Measurements from ENCODE around the gene GMPR2. TPM values are rescaled to one million over a fixed set of nuclear protein-coding genes. Genes with fewer than 3 reads are reported as not detected.

Gene GMPR2
- total and polyA plus RNA-seq, 8 donors = 23.6 to 48.1 (median 28.6) TPM

DNA sequence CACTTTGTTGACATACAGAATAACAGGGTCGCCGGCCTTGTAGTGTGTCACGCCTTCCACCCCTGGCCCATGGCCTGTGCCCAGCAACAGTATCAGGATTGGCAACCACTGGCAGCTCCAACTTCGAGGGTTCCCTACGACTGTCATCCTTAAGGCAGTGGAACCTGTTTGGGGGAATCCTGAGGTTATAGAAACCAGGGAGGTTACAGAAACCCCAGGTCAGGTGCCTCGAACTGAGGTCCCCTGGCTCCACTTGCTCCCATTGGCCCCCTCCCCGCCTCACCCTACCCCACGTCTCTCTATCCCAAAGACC is 37.9 kb upstream of the GMPR2 start:
- Histone ChIP-seq H3K9me3 (no peaks in the 10 kb centered on the region), H3K36me3 (peaks cover 0 to 6% (median 0%) of the 10 kb centered on the region in 3 donors), H3K27me3 (no peaks in the 10 kb centered on the region), H3K27ac (peak overlapping the region; percentile 94 to 100 (median 99)), H3K4me1 (peaks cover 0 to 26% (median 4%) of the 10 kb centered on the region in 3 donors), H3K4me3 (peak overlapping the region; percentile 59 to 99 (median 96))
- no peak for DNase-seq
- FAIRE-seq = no peak
- WGBS, 2 donors = 15 to 23% methylated on average over 8 of the region's 8 CpGs
- intact Hi-C loops (cut with DNase I) = no loop called here
- no peak for ATAC-seq
- TF ChIP-seq, protein P1, sequence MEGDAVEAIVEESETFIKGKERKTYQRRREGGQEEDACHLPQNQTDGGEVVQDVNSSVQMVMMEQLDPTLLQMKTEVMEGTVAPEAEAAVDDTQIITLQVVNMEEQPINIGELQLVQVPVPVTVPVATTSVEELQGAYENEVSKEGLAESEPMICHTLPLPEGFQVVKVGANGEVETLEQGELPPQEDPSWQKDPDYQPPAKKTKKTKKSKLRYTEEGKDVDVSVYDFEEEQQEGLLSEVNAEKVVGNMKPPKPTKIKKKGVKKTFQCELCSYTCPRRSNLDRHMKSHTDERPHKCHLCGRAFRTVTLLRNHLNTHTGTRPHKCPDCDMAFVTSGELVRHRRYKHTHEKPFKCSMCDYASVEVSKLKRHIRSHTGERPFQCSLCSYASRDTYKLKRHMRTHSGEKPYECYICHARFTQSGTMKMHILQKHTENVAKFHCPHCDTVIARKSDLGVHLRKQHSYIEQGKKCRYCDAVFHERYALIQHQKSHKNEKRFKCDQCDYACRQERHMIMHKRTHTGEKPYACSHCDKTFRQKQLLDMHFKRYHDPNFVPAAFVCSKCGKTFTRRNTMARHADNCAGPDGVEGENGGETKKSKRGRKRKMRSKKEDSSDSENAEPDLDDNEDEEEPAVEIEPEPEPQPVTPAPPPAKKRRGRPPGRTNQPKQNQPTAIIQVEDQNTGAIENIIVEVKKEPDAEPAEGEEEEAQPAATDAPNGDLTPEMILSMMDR (IDR thresholded peaks at IDR 0.05) = no peak

DNA sequence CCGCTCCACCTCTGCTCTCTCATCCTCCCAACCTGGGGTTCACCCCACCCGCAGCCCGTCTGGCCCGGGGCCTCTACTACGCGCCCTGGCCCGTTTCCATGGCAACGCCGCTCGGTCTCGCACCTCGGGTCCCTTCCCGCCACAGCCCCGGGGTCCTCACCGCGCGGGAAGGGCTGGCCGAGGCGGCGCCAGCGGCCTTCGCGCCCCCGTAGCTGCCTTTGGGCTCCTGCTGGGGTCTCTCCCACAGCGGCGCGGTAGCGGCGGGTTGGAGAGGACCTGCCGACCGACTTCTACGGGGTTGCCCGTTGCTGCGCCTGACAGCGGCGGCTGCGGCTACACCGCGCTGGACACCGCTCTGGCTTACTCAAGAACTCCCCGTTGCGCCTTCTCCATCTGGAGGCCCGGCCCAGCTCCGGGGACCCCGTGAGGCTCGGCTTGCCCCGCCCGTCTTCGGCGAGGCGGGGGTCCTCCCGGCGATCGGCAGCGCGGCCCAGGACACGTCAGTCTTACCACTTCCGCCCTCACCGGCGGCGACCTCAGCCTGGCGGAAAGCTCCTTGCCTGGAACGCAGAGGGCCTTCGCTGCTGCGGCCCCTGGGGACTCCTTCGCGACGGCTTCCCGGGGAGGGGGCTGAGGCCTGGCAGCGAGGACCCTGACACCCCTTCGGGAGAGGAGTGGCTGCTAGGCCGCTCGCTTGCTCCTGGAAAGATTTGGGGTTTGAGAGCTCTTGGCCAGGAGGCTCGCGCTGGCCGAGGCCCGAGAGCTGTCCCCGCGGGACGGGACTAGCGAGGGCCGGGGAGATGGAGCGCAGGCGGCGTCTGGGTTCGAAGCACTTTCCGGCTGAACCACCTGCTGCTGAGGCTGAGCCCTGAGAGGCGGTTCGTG is 37.3 kb upstream of the GMPR2 start, which contains the start of gene TM9SF1:
Gene TM9SF1 (minus strand): TSS at position 256 of the 885 bp plus-strand sequence. CDS start 422 bp downstream, outside the sequence.
- ATAC-seq (peak; percentile 94 to 97 (median 95)), DNase-seq (peak; percentile 88 to 97 (median 90)), FAIRE-seq (no peak)
- intact Hi-C loops (cut with DNase I) = no loop called here
- Histone ChIP-seq H3K27ac (peak within 1 kb of the TSS; percentile 94 to 100 (median 99)), H3K9me3 (no peaks in the 10 kb centered on the region), H3K4me1 (peaks cover 0 to 26% (median 4%) of the 10 kb centered on the region in 3 donors), H3K36me3 (peaks cover 0 to 6% (median 0%) of the 10 kb centered on the region in 3 donors), H3K4me3 (peak within 1 kb of the TSS; percentile 59 to 99 (median 96)), H3K27me3 (no peaks in the 10 kb centered on the region)
- 0% methylated on average over 86 to 89 of the region's 89 CpGs for WGBS, 2 donors
- TF ChIP-seq, protein P1 (IDR thresholded peaks at IDR 0.05) = no peak

DNA sequence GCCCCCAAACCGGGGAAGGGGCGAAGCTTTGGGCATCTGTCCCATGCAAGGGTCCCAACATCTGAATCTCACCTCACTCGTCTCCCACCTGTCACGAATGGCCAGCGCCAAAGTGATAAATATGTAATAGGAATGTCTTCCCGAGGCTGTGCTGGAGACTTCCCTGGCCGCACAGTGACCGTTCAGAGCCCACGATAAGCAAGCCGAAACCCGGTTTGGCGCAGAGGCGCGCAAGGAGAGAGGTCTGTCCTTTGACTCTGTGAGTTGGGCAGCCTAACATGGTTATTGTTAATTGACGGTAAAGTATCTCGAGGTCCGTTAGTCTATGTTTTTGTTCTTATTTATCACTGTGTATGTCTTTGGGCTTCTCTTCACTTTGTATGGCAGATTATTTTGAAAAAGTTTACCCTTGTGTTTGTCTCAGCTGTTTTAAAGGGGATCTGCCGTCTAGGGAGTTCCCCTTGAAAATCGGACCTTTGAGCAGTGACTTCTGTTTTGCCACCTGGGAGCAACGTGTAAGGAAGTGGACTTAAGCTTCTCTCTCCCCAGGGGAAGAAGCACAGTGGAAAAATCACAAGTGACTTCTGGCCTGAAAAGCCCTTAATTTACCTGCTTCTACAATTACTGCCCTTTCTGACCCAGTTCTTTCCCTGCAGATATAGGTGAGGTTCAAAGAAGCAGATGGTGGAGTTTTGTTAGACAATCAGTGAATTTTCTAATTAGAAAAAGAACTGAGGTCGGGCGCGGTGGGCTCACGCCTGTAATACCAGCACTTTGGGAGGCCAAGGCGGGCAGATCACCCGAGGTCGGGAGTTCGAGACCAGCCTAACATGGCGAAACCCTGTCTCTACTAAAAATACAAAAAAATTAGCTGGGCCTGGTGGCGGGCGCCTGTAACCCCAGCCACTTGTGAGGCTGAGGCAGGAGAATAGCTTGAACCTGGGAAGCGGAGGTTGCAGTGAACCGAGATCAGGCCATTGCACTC is 36.4 kb upstream of the GMPR2 start:
- TF ChIP-seq, protein P1 (IDR thresholded peaks at IDR 0.05) = no peak
- Histone ChIP-seq H3K4me1 (peaks cover 0 to 26% (median 4%) of the 10 kb centered on the region in 3 donors), H3K9me3 (no peaks in the 10 kb centered on the region), H3K27me3 (no peaks in the 10 kb centered on the region), H3K4me3 (peak overlapping the region; percentile 59 to 99 (median 96)), H3K36me3 (peaks cover 0 to 6% (median 0%) of the 10 kb centered on the region in 3 donors), H3K27ac (peak overlapping the region; percentile 94 to 100 (median 99))
- intact Hi-C loops (cut with DNase I) = no loop called here
- WGBS, 2 donors = 13 to 15% methylated on average over 33 of the region's 33 CpGs
- FAIRE-seq = no peak
- ATAC-seq = peak; percentile 29 to 60 (median 46)
- DNase-seq = no peak

DNA sequence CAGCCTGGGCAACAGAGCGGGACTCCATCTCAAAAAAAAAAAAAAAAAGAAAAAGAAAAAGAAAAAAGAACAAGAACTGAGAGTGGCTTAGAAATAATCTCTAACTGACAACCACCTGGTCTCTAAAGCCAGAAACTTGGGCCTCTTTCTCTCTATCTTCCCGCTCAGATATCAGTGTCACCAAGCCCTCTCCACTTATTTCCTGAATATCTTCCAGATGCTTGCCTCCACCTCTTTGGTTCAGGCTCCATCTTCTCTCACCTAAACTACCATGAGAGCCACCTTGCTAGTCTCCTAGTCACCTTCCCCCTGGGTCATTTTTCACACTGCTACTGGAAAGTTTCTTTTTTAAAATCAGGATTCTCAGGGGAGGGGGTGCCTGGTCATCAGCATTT is 35.7 kb upstream of the GMPR2 start:
- Histone ChIP-seq H3K27me3 (no peaks in the 10 kb centered on the region), H3K27ac (peak overlapping the region in 3 of 4 donors; percentile 94 to 100 (median 99)), H3K4me1 (peaks cover 0 to 26% (median 4%) of the 10 kb centered on the region in 3 donors), H3K9me3 (no peaks in the 10 kb centered on the region), H3K4me3 (peak overlapping the region; percentile 59 to 99 (median 96)), H3K36me3 (peaks cover 0 to 6% (median 0%) of the 10 kb centered on the region in 3 donors)
- no peak for FAIRE-seq
- no peak for ATAC-seq
- TF ChIP-seq, protein P1 (IDR thresholded peaks at IDR 0.05) = no peak
- intact Hi-C loops (cut with DNase I) = no loop called here
- WGBS, 2 donors = 41 to 50% methylated on average over 2 of the region's 2 CpGs
- DNase-seq = no peak

Data from pancreas (tissue), 10 donors.